ENCODE data around the gene ZNF879.

ZNF879 gene

DNA sequence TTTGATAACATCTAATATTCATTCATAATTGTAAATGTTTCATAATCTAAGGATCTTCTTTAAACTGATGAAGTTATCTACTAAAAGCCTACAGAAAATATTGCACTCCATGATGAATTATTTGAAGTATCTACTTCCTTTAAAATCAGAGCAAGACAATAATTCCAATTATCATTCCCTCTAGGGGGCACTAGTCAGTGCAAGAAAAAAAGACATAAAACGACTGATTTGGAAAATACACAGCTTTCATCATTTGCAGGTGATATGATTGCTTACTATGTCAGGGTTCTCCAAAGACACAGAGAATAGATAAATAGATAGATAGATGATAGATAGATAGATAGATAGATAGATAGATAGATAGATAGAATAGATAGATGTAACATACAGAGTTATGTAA lies 14.9 kb upstream of the ZNF879 start:
- no peak for DNase-seq (ENCODE audit: low read depth)
- TF ChIP-seq, protein P1, sequence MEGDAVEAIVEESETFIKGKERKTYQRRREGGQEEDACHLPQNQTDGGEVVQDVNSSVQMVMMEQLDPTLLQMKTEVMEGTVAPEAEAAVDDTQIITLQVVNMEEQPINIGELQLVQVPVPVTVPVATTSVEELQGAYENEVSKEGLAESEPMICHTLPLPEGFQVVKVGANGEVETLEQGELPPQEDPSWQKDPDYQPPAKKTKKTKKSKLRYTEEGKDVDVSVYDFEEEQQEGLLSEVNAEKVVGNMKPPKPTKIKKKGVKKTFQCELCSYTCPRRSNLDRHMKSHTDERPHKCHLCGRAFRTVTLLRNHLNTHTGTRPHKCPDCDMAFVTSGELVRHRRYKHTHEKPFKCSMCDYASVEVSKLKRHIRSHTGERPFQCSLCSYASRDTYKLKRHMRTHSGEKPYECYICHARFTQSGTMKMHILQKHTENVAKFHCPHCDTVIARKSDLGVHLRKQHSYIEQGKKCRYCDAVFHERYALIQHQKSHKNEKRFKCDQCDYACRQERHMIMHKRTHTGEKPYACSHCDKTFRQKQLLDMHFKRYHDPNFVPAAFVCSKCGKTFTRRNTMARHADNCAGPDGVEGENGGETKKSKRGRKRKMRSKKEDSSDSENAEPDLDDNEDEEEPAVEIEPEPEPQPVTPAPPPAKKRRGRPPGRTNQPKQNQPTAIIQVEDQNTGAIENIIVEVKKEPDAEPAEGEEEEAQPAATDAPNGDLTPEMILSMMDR (conservative IDR thresholded peaks at IDR 0.05; ENCODE audit: low read length): no peak
- H3K4me3 ChIP-seq (ENCODE audit: low read length): no peak overlapping the region

DNA sequence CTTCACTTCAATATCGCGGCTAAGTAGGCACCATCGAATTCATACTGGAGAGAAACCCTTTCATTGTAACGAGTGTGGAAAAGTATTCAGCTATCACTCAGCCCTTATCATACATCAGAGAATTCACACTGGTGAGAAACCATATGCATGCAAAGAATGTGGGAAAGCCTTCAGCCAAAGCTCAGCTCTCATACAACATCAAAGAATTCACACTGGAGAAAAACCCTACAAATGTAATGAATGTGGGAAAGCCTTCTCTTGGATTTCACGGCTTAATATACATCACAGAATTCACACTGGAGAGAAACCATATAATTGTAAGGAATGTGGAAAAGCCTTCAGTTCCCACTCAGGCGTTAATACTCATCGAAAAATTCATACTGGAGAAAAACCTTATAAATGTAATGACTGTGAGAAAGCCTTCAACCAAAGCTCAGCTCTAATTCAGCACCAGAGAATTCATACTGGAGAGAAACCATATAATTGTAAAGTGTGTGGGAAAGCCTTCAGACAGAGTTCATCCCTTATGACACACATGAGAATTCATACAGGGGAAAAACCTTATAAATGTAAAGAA lies 9.5 kb downstream of the ZNF879 start:
- DNase-seq (ENCODE audit: low read depth): no peak
- TF ChIP-seq, protein P1 (conservative IDR thresholded peaks at IDR 0.05; ENCODE audit: low read length): no peak
- H3K4me3 ChIP-seq (ENCODE audit: low read length): no peak overlapping the region

DNA sequence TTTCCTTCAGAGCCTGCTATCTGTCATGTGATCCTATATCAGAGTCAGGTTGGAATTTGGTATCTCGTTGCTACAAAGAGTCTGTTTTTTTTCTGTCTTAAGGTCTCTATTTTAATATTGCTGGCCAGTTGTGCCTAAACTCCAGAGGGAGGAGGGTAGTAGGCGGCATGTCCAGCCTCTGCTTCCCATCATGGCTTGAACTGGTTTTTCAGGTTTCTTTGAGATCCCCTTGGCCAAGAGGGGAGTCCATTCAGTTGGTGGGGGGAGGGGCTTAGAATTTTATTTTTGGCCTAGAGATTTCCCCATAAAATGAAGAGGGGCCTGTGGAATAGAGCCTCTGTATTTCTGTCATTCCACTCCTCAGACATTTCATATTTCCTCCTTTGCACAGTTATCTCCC lies 21.2 kb downstream of the ZNF879 start:
- TF ChIP-seq, protein P1 (conservative IDR thresholded peaks at IDR 0.05; ENCODE audit: low read length): no peak
- no peak for DNase-seq (ENCODE audit: low read depth)
- H3K4me3 ChIP-seq (ENCODE audit: low read length): no peak overlapping the region

DNA sequence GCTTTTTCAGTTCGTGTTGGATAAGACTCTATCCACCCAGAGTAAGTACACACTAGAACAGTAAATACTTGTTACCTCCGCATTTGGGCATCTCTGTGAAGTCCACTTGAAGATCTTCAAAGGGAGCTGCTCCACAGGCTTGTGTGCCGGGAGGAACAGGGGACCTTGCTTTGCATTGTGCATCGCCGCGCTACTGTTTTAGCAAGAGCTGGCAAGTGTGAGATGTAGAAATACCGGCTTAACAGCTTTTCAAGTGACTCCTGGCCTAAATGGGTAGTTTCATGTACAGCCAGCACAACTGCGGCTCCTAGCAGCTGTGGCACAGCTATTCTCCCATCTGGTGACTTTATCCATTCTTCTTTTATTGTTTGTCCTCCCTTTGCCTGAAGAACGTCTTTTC lies 28.2 kb downstream of the ZNF879 start:
- no peak for DNase-seq (ENCODE audit: low read depth)
- TF ChIP-seq, protein P1 (conservative IDR thresholded peaks at IDR 0.05; ENCODE audit: low read length): no peak

DNA sequence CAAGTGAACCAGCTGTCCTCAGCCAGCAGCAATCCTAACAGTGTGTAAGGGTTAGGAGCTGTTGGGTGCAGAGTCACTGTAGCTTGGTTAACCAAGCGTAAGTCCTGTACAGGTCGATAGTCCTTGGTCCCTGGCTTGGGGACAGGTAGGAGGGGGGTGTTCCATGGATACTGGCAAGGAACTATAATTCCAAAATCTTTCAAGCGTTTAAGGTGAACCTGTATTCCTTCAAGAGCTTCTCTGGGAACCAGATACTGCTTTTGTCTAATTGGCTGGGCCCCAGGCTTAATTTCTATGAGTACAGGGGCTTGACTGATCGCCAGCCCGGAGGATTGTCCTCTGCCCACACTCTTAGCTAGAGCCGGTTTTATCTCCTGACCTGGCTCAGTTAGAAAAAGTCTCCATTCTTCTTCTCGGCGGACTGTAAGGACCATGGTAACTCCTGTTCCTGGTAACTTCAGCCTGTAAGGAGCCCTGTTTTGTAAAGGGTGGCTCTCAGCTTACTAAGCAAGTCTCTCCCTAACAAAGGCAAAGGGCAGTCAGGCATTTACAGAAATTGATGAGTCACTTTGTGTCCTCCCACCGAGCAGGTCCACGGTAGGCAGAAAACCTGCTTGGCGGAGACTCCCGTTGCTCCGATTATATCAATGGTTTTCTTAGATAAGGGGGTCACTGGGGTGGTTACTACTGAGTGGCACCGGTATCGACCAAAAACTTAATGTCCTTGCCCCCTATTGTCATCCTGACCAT lies 30.6 kb downstream of the ZNF879 start:
- DNase-seq (ENCODE audit: low read depth): no peak
- TF ChIP-seq, protein P1 (conservative IDR thresholded peaks at IDR 0.05; ENCODE audit: low read length): no peak
- H3K4me3 ChIP-seq (ENCODE audit: low read length): no peak overlapping the region

More for the DNA sequence above, 28.2 kb downstream of the ZNF879 start:
- H3K4me3 ChIP-seq (ENCODE audit: low read length): no peak overlapping the region

DNA sequence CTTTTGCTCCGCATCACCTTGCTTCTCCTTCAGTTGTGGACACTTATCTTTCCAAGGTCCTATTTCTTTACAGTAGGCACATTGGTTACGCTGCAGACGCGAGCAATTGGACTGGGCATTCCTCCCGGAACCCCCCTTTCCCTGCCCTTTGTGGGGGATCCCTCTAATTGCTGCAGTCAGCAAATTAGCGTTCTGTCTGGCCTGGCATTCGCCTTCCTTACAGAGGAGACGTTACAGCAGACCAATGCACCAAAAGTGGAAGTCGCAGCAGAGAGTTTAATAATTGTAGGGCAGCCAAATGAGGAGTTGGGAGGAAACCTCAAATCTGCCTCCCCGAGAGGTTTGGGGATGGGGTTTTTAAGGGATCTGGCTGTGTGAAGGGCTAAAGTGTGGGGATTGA lies 31.3 kb downstream of the ZNF879 start:
- TF ChIP-seq, protein P1 (conservative IDR thresholded peaks at IDR 0.05; ENCODE audit: low read length): no peak
- DNase-seq (ENCODE audit: low read depth): no peak
- no peak overlapping the region for H3K4me3 ChIP-seq (ENCODE audit: low read length)

DNA sequence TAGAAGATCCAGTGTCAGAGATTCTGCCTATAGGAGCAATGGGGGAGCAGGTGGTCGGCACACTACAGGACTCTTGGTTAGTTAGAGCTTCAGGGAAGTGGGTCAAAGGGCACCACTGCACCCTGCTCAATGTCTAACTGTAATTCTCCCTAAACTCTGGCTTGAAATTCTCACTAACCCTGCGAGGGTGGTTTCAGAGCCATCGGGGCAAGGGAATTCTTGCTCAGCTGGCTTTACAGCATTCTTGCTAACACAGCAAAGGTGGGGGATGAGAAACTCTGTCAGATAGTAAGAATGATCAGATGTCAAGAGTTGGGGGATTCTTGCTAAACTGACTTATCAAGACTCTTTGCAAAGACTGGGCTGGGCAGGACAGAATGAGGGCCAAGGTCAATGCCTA lies 31.8 kb downstream of the ZNF879 start:
- no peak overlapping the region for H3K4me3 ChIP-seq (ENCODE audit: low read length)
- TF ChIP-seq, protein P1 (conservative IDR thresholded peaks at IDR 0.05; ENCODE audit: low read length): no peak
- no peak for DNase-seq (ENCODE audit: low read depth)

All from AG10803 (cell line).